ENCODE measurements around the gene HLA-E.

HLA-E gene

DNA sequence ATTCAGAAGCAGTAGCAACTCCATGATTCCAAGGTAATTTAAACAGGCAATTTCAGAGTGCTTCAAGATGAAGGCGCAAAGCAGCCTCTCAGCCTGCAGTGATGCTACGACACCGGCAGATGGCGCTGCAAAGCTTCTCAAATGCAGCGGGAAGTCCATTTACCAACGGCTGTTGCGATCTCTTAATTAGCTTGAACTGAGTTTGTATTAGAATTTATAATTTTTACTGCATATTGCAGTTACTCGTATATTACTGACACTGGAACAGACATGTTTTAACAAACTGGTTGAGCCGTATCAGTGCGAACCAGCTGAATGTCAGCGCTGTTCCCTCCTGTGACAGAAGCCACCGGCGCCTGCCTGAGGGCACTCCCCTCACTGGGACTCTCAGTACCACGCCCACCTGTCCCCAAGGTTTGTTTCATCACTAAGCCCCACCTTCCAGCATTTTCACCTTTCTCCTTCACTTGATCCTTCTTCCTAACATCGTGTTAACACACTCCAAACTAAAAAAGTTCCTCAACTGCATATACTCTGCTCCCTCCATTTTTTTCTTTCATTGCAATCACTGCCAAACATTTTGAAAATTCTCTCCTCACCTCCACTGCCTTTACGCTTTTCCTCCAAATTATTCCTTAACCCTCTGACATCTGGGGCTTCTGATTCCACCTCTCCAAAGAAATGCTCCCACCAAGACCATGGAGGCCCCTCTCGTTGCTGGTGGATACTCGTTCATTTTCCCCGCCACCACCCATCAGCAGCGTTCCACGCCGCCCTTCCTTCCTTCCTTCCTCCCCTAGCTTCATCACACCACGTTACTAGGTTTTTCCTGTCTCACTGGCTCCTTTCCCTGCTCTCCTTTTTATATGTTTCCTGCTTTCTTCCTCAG lies 52.5 kb downstream of the HLA-E start:
- Histone ChIP-seq H4K91ac (ENCODE audit: low read length) (no peak overlapping the region), H2AFZ (ENCODE audit: low read depth, low read length) (no peak overlapping the region), H3K79me1 (replicated peaks; ENCODE audit: low read length, poor library complexity, severe bottlenecking) (peaks cover 3% of the 10 kb centered on the region), H3K4ac (ENCODE audit: low read depth in 1 of 2, low read length in 2 of 2) (no peak overlapping the region), H4K8ac (ENCODE audit: low read length) (no peak overlapping the region), H3K18ac (ENCODE audit: low read depth in 1 of 2, low read length in 2 of 2) (no peak overlapping the region), H3K14ac (ENCODE audit: low read length in 2 of 2) (no peak overlapping the region), H2BK15ac (ENCODE audit: low read depth, poor library complexity, severe bottlenecking) (no peak overlapping the region), H3K27me3 (ENCODE audit: control insufficient read depth in 1 of 2, insufficient read depth in 1 of 2, low read length in 2 of 2) (no peaks in the 10 kb centered on the region), H3K9ac (ENCODE audit: low read length) (peak overlapping the region; percentile 65), H3K9me3 (ENCODE audit: control insufficient read depth, low read length) (no peaks in the 10 kb centered on the region), H2BK5ac (ENCODE audit: low read depth, low read length, poor library complexity, severe bottlenecking) (no peak overlapping the region), H3K4me2 (ENCODE audit: low read length, poor library complexity, severe bottlenecking) (peak overlapping the region; percentile 80), H3K23ac (ENCODE audit: low read length in 2 of 2) (no peak overlapping the region), H2BK12ac (ENCODE audit: low read length in 2 of 2) (no peak overlapping the region), H3K4me1 (ENCODE audit: control insufficient read depth, insufficient read depth, low read depth, low read length) (no peaks in the 10 kb centered on the region), H2BK120ac (ENCODE audit: low read depth, low read length) (no peak overlapping the region), H3K4me3 (ENCODE audit: insufficient read depth in 1 of 2, low read depth in 1 of 2, low read length in 2 of 2) (peak overlapping the region in 1 of 2 experiments; percentile 62), H3K27ac (ENCODE audit: low read length, poor library complexity, severe bottlenecking) (no peak overlapping the region), H3K36me3 (ENCODE audit: control insufficient read depth in 1 of 2, insufficient read depth in 2 of 2, low read depth in 1 of 2, low read length in 2 of 2) (peaks cover 16 to 39% of the 10 kb centered on the region in 2 experiments), H2AK5ac (ENCODE audit: low read length, severe bottlenecking) (no peak overlapping the region)
- DNase-seq, result peak; percentile 85
- 28% methylated on average over 21 of the region's 23 CpGs for WGBS

GRCh38 chr6:30542404-30542725 lies 53.1 kb downstream of the HLA-E start:
- no peak overlapping the region for H4K8ac ChIP-seq (ENCODE audit: low read length)
- no peaks in the 10 kb centered on the region for H3K9me3 ChIP-seq (ENCODE audit: control insufficient read depth, low read length)
- no peak overlapping the region for H2BK12ac ChIP-seq (ENCODE audit: low read length in 2 of 2)
- H2BK120ac ChIP-seq (ENCODE audit: low read depth, low read length), result no peak overlapping the region
- H4K91ac ChIP-seq (ENCODE audit: low read length), result no peak overlapping the region
- H3K9ac ChIP-seq (ENCODE audit: low read length), result peak overlapping the region; percentile 65
- no peak overlapping the region for H2BK5ac ChIP-seq (ENCODE audit: low read depth, low read length, poor library complexity, severe bottlenecking)
- H3K14ac ChIP-seq (ENCODE audit: low read length in 2 of 2), result no peak overlapping the region
- no peak for DNase-seq
- H3K4me1 ChIP-seq (ENCODE audit: control insufficient read depth, insufficient read depth, low read depth, low read length), result no peaks in the 10 kb centered on the region
- no peak overlapping the region for H2AK5ac ChIP-seq (ENCODE audit: low read length, severe bottlenecking)
- 34% methylated on average over 4 of the region's 4 CpGs for WGBS
- H3K23ac ChIP-seq (ENCODE audit: low read length in 2 of 2), result no peak overlapping the region
- H3K27ac ChIP-seq (ENCODE audit: low read length, poor library complexity, severe bottlenecking), result no peak overlapping the region
- H3K4ac ChIP-seq (ENCODE audit: low read depth in 1 of 2, low read length in 2 of 2), result no peak overlapping the region
- H3K4me2 ChIP-seq (ENCODE audit: low read length, poor library complexity, severe bottlenecking), result no peak overlapping the region
- no peak overlapping the region for H2BK15ac ChIP-seq (ENCODE audit: low read depth, poor library complexity, severe bottlenecking)
- H3K4me3 ChIP-seq (ENCODE audit: insufficient read depth in 1 of 2, low read depth in 1 of 2, low read length in 2 of 2), result no peak overlapping the region
- no peak overlapping the region for H2AFZ ChIP-seq (ENCODE audit: low read depth, low read length)
- peaks cover 3% of the 10 kb centered on the region for H3K79me1 ChIP-seq (replicated peaks; ENCODE audit: low read length, poor library complexity, severe bottlenecking)
- H3K18ac ChIP-seq (ENCODE audit: low read depth in 1 of 2, low read length in 2 of 2), result no peak overlapping the region
- H3K27me3 ChIP-seq (ENCODE audit: control insufficient read depth in 1 of 2, insufficient read depth in 1 of 2, low read length in 2 of 2), result no peaks in the 10 kb centered on the region
- peaks cover 22 to 45% of the 10 kb centered on the region in 2 experiments for H3K36me3 ChIP-seq (ENCODE audit: control insufficient read depth in 1 of 2, insufficient read depth in 2 of 2, low read depth in 1 of 2, low read length in 2 of 2)

- Histone ChIP-seq H2BK12ac (ENCODE audit: low read length in 2 of 2) (no peak overlapping the region), H3K4me1 (ENCODE audit: control insufficient read depth, insufficient read depth, low read depth, low read length) (no peaks in the 10 kb centered on the region), H3K4ac (ENCODE audit: low read depth in 1 of 2, low read length in 2 of 2) (no peak overlapping the region), H2BK5ac (ENCODE audit: low read depth, low read length, poor library complexity, severe bottlenecking) (no peak overlapping the region), H3K23ac (ENCODE audit: low read length in 2 of 2) (no peak overlapping the region), H3K9ac (ENCODE audit: low read length) (no peak overlapping the region), H4K91ac (ENCODE audit: low read length) (no peak overlapping the region), H4K8ac (ENCODE audit: low read length) (no peak overlapping the region), H3K4me2 (ENCODE audit: low read length, poor library complexity, severe bottlenecking) (no peak overlapping the region), H2AK5ac (ENCODE audit: low read length, severe bottlenecking) (no peak overlapping the region), H3K79me1 (replicated peaks; ENCODE audit: low read length, poor library complexity, severe bottlenecking) (peaks cover 3% of the 10 kb centered on the region), H3K18ac (ENCODE audit: low read depth in 1 of 2, low read length in 2 of 2) (no peak overlapping the region), H2AFZ (ENCODE audit: low read depth, low read length) (no peak overlapping the region), H3K36me3 (ENCODE audit: control insufficient read depth in 1 of 2, insufficient read depth in 2 of 2, low read depth in 1 of 2, low read length in 2 of 2) (peaks cover 27 to 49% of the 10 kb centered on the region in 2 experiments), H3K27me3 (ENCODE audit: control insufficient read depth in 1 of 2, insufficient read depth in 1 of 2, low read length in 2 of 2) (no peaks in the 10 kb centered on the region), H3K14ac (ENCODE audit: low read length in 2 of 2) (no peak overlapping the region), H3K9me3 (ENCODE audit: control insufficient read depth, low read length) (no peaks in the 10 kb centered on the region), H3K4me3 (ENCODE audit: insufficient read depth in 1 of 2, low read depth in 1 of 2, low read length in 2 of 2) (no peak overlapping the region), H3K27ac (ENCODE audit: low read length, poor library complexity, severe bottlenecking) (no peak overlapping the region), H2BK120ac (ENCODE audit: low read depth, low read length) (no peak overlapping the region), H2BK15ac (ENCODE audit: low read depth, poor library complexity, severe bottlenecking) (no peak overlapping the region)
- WGBS, result no CpG with 5 or more reads among the region's 1 CpG
- DNase-seq, result peak; percentile 53
These were observed 53.6 kb downstream of the HLA-E start for GRCh38 chr6:30542915-30543314.

Measured in mesenchymal stem cell (in vitro differentiated cells and primary cell).